Panc1 (cell line): ENCODE results near the gene MECR.

ENCODE experiments used
- POLR2AphosphoS5 ChIP-seq: IDR thresholded peaks from 2 replicates; pipeline ENCODE4 v1.6.1; 2012; ENCODE audit warnings: mild to moderate bottlenecking, low read depth, low read length, moderate library complexity
- SIN3A ChIP-seq: IDR thresholded peaks from 2 replicates; pipeline ENCODE4 v1.6.1; 2012; ENCODE audit warnings: low read depth, mild to moderate bottlenecking, low read length, moderate library complexity, borderline replicate concordance; ENCODE audit not compliant: insufficient read depth
- TF ChIP-seq, protein P1 (sequence below): fragments of 450-650 bp; IDR thresholded peaks from 2 replicates; pipeline ENCODE4 v1.5.1; 2017; ENCODE audit warnings: mild to moderate bottlenecking
- TF ChIP-seq, protein P2 (sequence below), 2 experiments: IDR thresholded peaks; 2 replicates each; pipeline ENCODE4 v1.6.1; 2011 to 2012; ENCODE audit warnings: low read depth in 2 of 2, control low read depth in 1 of 2, low read length in 1 of 2, mild to moderate bottlenecking in 1 of 2, moderate library complexity in 1 of 2; ENCODE audit not compliant: insufficient read depth in 1 of 2

DNA sequence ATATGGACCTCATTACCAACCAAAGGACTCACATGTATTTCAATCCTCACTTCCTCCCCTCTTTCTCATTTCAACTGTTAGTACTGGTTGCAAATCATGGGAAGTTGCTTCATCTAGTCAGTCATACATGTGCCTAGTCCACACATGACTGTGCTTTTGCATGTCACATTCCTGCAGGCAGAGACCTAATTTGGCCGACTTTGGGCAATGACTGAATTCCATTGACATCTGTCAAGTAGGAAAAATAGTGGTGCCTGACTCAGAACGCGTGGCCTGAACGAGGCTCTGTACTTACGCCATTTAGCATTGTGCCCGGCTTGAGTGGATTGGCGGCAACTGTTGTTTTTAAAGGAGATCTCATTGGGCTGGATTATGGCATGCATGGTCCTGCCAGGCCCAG, 23.6 kb upstream of the MECR start:
- TF ChIP-seq, protein P1, sequence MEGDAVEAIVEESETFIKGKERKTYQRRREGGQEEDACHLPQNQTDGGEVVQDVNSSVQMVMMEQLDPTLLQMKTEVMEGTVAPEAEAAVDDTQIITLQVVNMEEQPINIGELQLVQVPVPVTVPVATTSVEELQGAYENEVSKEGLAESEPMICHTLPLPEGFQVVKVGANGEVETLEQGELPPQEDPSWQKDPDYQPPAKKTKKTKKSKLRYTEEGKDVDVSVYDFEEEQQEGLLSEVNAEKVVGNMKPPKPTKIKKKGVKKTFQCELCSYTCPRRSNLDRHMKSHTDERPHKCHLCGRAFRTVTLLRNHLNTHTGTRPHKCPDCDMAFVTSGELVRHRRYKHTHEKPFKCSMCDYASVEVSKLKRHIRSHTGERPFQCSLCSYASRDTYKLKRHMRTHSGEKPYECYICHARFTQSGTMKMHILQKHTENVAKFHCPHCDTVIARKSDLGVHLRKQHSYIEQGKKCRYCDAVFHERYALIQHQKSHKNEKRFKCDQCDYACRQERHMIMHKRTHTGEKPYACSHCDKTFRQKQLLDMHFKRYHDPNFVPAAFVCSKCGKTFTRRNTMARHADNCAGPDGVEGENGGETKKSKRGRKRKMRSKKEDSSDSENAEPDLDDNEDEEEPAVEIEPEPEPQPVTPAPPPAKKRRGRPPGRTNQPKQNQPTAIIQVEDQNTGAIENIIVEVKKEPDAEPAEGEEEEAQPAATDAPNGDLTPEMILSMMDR = no peak
- TF ChIP-seq SIN3A = no peak
- no peak for TF ChIP-seq POLR2AphosphoS5
- TF ChIP-seq, protein P2, sequence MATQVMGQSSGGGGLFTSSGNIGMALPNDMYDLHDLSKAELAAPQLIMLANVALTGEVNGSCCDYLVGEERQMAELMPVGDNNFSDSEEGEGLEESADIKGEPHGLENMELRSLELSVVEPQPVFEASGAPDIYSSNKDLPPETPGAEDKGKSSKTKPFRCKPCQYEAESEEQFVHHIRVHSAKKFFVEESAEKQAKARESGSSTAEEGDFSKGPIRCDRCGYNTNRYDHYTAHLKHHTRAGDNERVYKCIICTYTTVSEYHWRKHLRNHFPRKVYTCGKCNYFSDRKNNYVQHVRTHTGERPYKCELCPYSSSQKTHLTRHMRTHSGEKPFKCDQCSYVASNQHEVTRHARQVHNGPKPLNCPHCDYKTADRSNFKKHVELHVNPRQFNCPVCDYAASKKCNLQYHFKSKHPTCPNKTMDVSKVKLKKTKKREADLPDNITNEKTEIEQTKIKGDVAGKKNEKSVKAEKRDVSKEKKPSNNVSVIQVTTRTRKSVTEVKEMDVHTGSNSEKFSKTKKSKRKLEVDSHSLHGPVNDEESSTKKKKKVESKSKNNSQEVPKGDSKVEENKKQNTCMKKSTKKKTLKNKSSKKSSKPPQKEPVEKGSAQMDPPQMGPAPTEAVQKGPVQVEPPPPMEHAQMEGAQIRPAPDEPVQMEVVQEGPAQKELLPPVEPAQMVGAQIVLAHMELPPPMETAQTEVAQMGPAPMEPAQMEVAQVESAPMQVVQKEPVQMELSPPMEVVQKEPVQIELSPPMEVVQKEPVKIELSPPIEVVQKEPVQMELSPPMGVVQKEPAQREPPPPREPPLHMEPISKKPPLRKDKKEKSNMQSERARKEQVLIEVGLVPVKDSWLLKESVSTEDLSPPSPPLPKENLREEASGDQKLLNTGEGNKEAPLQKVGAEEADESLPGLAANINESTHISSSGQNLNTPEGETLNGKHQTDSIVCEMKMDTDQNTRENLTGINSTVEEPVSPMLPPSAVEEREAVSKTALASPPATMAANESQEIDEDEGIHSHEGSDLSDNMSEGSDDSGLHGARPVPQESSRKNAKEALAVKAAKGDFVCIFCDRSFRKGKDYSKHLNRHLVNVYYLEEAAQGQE (IDR thresholded peaks at IDR 0.05; ENCODE audit: insufficient read depth in 1 of 2, low read depth in 2 of 2, low read length in 1 of 2) = no peak
